HepG2 (cell line): Measurements from ENCODE around the gene NPSR1. TPM values are rescaled to one million over a fixed set of nuclear protein-coding genes. Genes with fewer than 3 reads are reported as not detected.

Experiments
- ATAC-seq: fragments of 200-7000 bp; cut with Tn5 transposase; 3 replicates; pipeline ENCODE4 v1.9.1; 2020; ENCODE audit warnings: mild to moderate bottlenecking, moderate library complexity
- BruUV-seq: library from RNA; stranded (reverse); fragments of 400-500 nt; replicated peaks from 2 replicates; lab custom pipeline; 2021; lab: Mats Ljungman, UMichigan
- CTCF ChIA-PET: fragments of 300-600 bp; formaldehyde crosslinking; extraction: SDS; loops from one replicate; lab custom pipeline; 2021; ENCODE audit warnings: low total read pairs, inconsistent platforms, low intra/inter-chr PET ratio; lab: Yijun Ruan, JAX
- POLR2A ChIA-PET: fragments of 350-600 bp; sonication (Branson Sonifier 250); formaldehyde crosslinking; loops from one replicate; lab custom pipeline; 2020; ENCODE audit warnings: antibody characterized with exemption, inconsistent platforms; lab: Yijun Ruan, JAX
- DNase-seq: peaks from one replicate; pipeline ENCODE4 v3.0.0-alpha.2; 2015; ENCODE audit warnings: low spot score
- FAIRE-seq: peaks from 3 replicates; lab custom pipeline; 2011; peaks lifted over from hg19 to GRCh38; lab: Jason Lieb, UNC
- H2AFZ ChIP-seq: one replicate; pipeline ENCODE4 v1.6.1; 2011; ENCODE audit warnings: low read length, inconsistent platforms
- H3K27ac ChIP-seq: fragments of 300-600 bp; 3 replicates; pipeline ENCODE4 v1.8.0; 2011; ENCODE audit warnings: mixed run types, mild to moderate bottlenecking, mixed read lengths, low read length, inconsistent platforms; ENCODE audit not compliant: insufficient read depth; ENCODE audit errors: extremely low read length
- H3K27me3 ChIP-seq, 2 experiments: fragments of 200-600 bp in 1 of 2; 2 replicates in 1 of 2; 3 replicates in 1 of 2; pipeline versions ENCODE4 v1.6.0 to v1.8.0; 2011; ENCODE audit warnings: low read length in 2 of 2, mild to moderate bottlenecking in 2 of 2, moderate library complexity in 2 of 2, inconsistent platforms in 1 of 2; ENCODE audit not compliant: insufficient read depth in 2 of 2, control insufficient read depth in 1 of 2
- H3K36me3 ChIP-seq, 2 experiments: fragments of 200-600 bp in 1 of 2; replicated peaks in 1 of 2; 2 replicates in 1 of 2; 3 replicates in 1 of 2; pipeline versions ENCODE4 v1.5.1 to v1.8.0; 2011; ENCODE audit warnings: low read length in 2 of 2, inconsistent platforms in 1 of 2; ENCODE audit not compliant: insufficient read depth in 2 of 2, control insufficient read depth in 1 of 2
- H3K4me1 ChIP-seq: 2 replicates; pipeline ENCODE4 v1.5.1; 2012; ENCODE audit warnings: low read length, inconsistent platforms; ENCODE audit not compliant: insufficient read depth
- H3K4me2 ChIP-seq: 2 replicates; pipeline ENCODE4 v1.6.0; 2011; ENCODE audit warnings: low read depth, low read length, inconsistent platforms
- H3K4me3 ChIP-seq, 3 experiments: fragments of 200-600 bp in 1 of 3; sonication (generic), shearing (Covaris generic) in 1 of 3; replicated peaks in 1 of 3; 2 replicates each; pipeline ENCODE4 v1.5.1; 2011 to 2016; ENCODE audit warnings: low read length in 3 of 3, inconsistent platforms in 2 of 3, low read depth in 2 of 3, mild to moderate bottlenecking in 2 of 3, control low read depth in 1 of 3, mixed read lengths in 1 of 3; ENCODE audit not compliant: insufficient read depth in 1 of 3
- H3K79me2 ChIP-seq: one replicate; pipeline ENCODE4 v1.6.1; 2011; ENCODE audit warnings: low read length, inconsistent platforms; ENCODE audit not compliant: insufficient read depth
- H3K9ac ChIP-seq: 2 replicates; pipeline ENCODE4 v1.6.0; 2011; ENCODE audit warnings: mild to moderate bottlenecking, low read depth, low read length, inconsistent platforms; ENCODE audit not compliant: insufficient read depth
- H3K9me3 ChIP-seq: 2 replicates; pipeline ENCODE4 v1.5.1; 2012; ENCODE audit warnings: mild to moderate bottlenecking, low read length
- H4K20me1 ChIP-seq: 2 replicates; pipeline ENCODE4 v1.6.0; 2011; ENCODE audit warnings: inconsistent platforms, mild to moderate bottlenecking, low read length, moderate library complexity; ENCODE audit not compliant: insufficient read depth
- CBFB ChIP-seq: sonication (generic); formaldehyde crosslinking; IDR thresholded peaks from 2 replicates; pipeline ENCODE4 v1.4.0; 2020; ENCODE audit warnings: missing genetic modification reagents
- CHD4 ChIP-seq: fragments of 200-600 bp; sonication (generic); IDR thresholded peaks from 2 replicates; pipeline ENCODE4 v1.7.0; 2017; ENCODE audit warnings: mild to moderate bottlenecking, low read length, borderline replicate concordance
- MED13 ChIP-seq: sonication (generic); formaldehyde crosslinking; IDR thresholded peaks from 2 replicates; pipeline ENCODE4 v1.5.0; 2020; ENCODE audit warnings: missing genetic modification reagents
- NAIF1 ChIP-seq: sonication (generic); formaldehyde crosslinking; IDR thresholded peaks from 2 replicates; pipeline ENCODE4 v1.5.0; 2020; ENCODE audit warnings: mild to moderate bottlenecking, missing genetic modification reagents, borderline replicate concordance
- TERF1 ChIP-seq: sonication (generic); formaldehyde crosslinking; IDR thresholded peaks from 2 replicates; pipeline ENCODE4 v1.8.0; 2022; ENCODE audit warnings: mild to moderate bottlenecking, missing genetic modification reagents, moderate library complexity
- ZBTB20 ChIP-seq: sonication (generic); formaldehyde crosslinking; IDR thresholded peaks from 2 replicates; pipeline ENCODE4 v1.8.1; 2023; ENCODE audit warnings: missing genetic modification reagents, low read depth, mild to moderate bottlenecking, borderline replicate concordance
- ZNF282 ChIP-seq: fragments of 450-650 bp; IDR thresholded peaks from 2 replicates; pipeline ENCODE4 v1.6.1; 2018; ENCODE audit not compliant: partially characterized antibody
- ZNF331 ChIP-seq: sonication (generic); formaldehyde crosslinking; IDR thresholded peaks from 2 replicates; pipeline ENCODE4 v1.4.0; 2020; ENCODE audit warnings: missing genetic modification reagents
- ZNF33A ChIP-seq: sonication (generic); formaldehyde crosslinking; IDR thresholded peaks from 2 replicates; pipeline ENCODE4 v1.5.1; 2020; ENCODE audit warnings: missing genetic modification reagents, mild to moderate bottlenecking, moderate library complexity, borderline replicate concordance
- ZNF496 ChIP-seq: sonication (generic); formaldehyde crosslinking; IDR thresholded peaks from 2 replicates; pipeline ENCODE4 v1.8.1; 2023; ENCODE audit warnings: mild to moderate bottlenecking, moderate library complexity, missing genetic modification reagents; ENCODE audit not compliant: insufficient replicate concordance
- ZNF577 ChIP-seq: sonication (generic); formaldehyde crosslinking; IDR thresholded peaks from 2 replicates; pipeline ENCODE4 v1.4.0; 2020; ENCODE audit warnings: mild to moderate bottlenecking, low read depth, missing genetic modification reagents, borderline replicate concordance
- WGBS: methylation state at CpG from one replicate; pipeline ENCODE4 v1.1.6; 2017; ENCODE audit warnings: low lambda C conversion rate; 5-methylcytosine and 5-hydroxymethylcytosine counted together
- in situ Hi-C: cut with HindIII; loops from 2 replicates; pipeline ENCODE4 v1.10.0; 2017; ENCODE audit warnings: low pct_unique_long_range_greater_than_20kb; ENCODE audit not compliant: extremely low pct_ligation_motif_present
- intact Hi-C: fragments of 100-400 bp; cut with micrococcal nuclease; formaldehyde crosslinking; loops from one replicate; pipeline ENCODE4 v1.10.0; 2022; ENCODE audit not compliant: unreplicated experiment
- polyA plus RNA-seq, 8 experiments: library from polyadenylated mRNA; depleted of rRNA in 3 of 8; stranded (reverse) in 7 of 8; unstranded in 1 of 8; fragments of >200 nt; fragmentation: Illumina TruSeq in 4 of 8; extraction: Trizol in 4 of 8; gene quantifications; 2 replicates each; pipeline versions ENCODE4 v1.2.1 to v1.2.3, GENCODE V29; 2011 to 2016; ENCODE audit warnings: low read depth in 4 of 8, missing spikeins in 1 of 8, mixed read lengths in 1 of 8; ENCODE audit not compliant: insufficient read depth in 1 of 8
- total RNA-seq, 5 experiments: library from RNA; depleted of rRNA; stranded (reverse); fragments of >200 nt; fragmentation: Illumina TruSeq; extraction: Trizol; gene quantifications; 2 replicates each; pipeline ENCODE4 v1.2.3, GENCODE V29; 2016; ENCODE audit warnings: low read depth in 1 of 5

Gene NPSR1
- total and polyA plus RNA-seq, 2 of the 13 experiments (the other 11 are each of a cell fraction or from before 2014, with no cell fraction given): not detected

DNA sequence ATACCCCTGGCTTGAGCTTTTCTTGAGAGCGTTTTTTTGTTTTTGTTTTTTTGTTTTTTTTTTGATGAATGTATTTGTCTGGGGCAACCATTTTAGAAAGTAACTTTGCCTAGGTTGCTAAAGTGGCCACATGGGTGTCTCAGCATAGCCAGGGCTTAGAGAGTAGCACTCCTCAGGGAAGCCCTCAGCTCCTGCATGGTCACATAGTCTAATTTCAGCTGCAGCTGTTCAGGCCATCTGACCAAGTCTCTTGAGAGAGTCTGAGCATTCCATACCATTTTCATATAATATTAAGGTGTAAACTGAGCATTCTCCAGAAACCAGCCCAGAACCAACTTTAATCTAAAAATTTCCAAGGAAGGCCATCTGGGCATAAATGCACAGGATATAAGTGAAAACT, 186.4 kb downstream of the NPSR1 start:
- H3K27me3 ChIP-seq: peaks cover 0 to 17% of the 10 kb centered on the region in 2 experiments; a peak in 2 of 5 replicates
- CTCF ChIA-PET: no interaction called here
- intact Hi-C loops (no loop called here), in situ Hi-C loops (no loop called here)
- no peak overlapping the region for H3K9ac ChIP-seq
- H2AFZ ChIP-seq: no peak overlapping the region
- H4K20me1 ChIP-seq: no peaks in the 10 kb centered on the region
- H3K9me3 ChIP-seq: no peaks in the 10 kb centered on the region
- no peaks in the 10 kb centered on the region for H3K79me2 ChIP-seq
- H3K36me3 ChIP-seq: no peaks in the 10 kb centered on the region
- no peak overlapping the region for H3K27ac ChIP-seq
- H3K4me1 ChIP-seq: peaks cover 7% of the 10 kb centered on the region; the same call in 1 of the 2 replicates
- H3K4me2 ChIP-seq: no peak overlapping the region
- TF ChIP-seq ZNF496 (CRISPR knock-in tag) (no peak), ZBTB20 (CRISPR knock-in tag) (no peak), ZNF282 (no peak), TERF1 (CRISPR knock-in tag) (no peak), MED13 (no peak), ZNF33A (CRISPR knock-in tag) (no peak), CHD4 (no peak), NAIF1 (no peak), CBFB (CRISPR knock-in tag) (no peak), ZNF577 (CRISPR knock-in tag) (no peak), ZNF331 (CRISPR knock-in tag) (no peak)
- POLR2A ChIA-PET: no interaction called here
- FAIRE-seq (no peak), ATAC-seq (no peak), DNase-seq (no peak)
- 28% methylated on average over 1 of the region's 1 CpG for WGBS
- no TSS peak for BruUV-seq
- H3K4me3 ChIP-seq: no peak overlapping the region
